Small intestine (tissue), 7 donors: ENCODE data around the gene KRTAP9-3. TPM values are rescaled to one million over a fixed set of nuclear protein-coding genes. Genes with fewer than 3 reads are reported as not detected.
"Not testable (repeated sequence)": the region's sequence is repeated elsewhere in the genome, so short reads cannot be mapped to it uniquely, and the experiment has no call there.

ENCODE experiments used
- DNase-seq, 2 donors: peaks; one replicate each; pipeline versions ENCODE4 v3.0.0 to v3.0.0-alpha.2; 2013
- FAIRE-seq: peaks from 2 replicates; lab custom pipeline; 2012; peaks lifted over from hg19 to GRCh38; lab: Jason Lieb, UNC
- H3K27ac ChIP-seq, 3 donors: one replicate each; pipeline ENCODE4 v1.5.1; 2013; ENCODE audit warnings: low read length in 2 of 3, mild to moderate bottlenecking in 2 of 3, control low read depth in 1 of 3, inconsistent platforms in 1 of 3, low read depth in 1 of 3, moderate library complexity in 1 of 3
- H3K27me3 ChIP-seq, 3 donors: one replicate each; pipeline ENCODE4 v1.6.1; 2013; ENCODE audit warnings: low read length in 3 of 3, inconsistent platforms in 1 of 3; ENCODE audit not compliant: control insufficient read depth in 3 of 3, insufficient read depth in 3 of 3
- H3K36me3 ChIP-seq, 3 donors: one replicate each; pipeline ENCODE4 v1.6.1; 2013; ENCODE audit warnings: low read length in 3 of 3, inconsistent platforms in 1 of 3, low read depth in 1 of 3, mild to moderate bottlenecking in 1 of 3, moderate library complexity in 1 of 3; ENCODE audit not compliant: control insufficient read depth in 3 of 3, insufficient read depth in 2 of 3
- H3K4me1 ChIP-seq, 3 donors: one replicate each; pipeline ENCODE4 v1.6.1; 2013; ENCODE audit warnings: low read length in 2 of 3, inconsistent platforms in 1 of 3, low read depth in 1 of 3, mild to moderate bottlenecking in 1 of 3, moderate library complexity in 1 of 3; ENCODE audit not compliant: control insufficient read depth in 3 of 3, insufficient read depth in 2 of 3
- H3K4me3 ChIP-seq, 3 donors: one replicate each; pipeline ENCODE4 v1.5.1; 2013; ENCODE audit warnings: low read length in 3 of 3, control low read depth in 1 of 3, inconsistent platforms in 1 of 3, low read depth in 1 of 3, mild to moderate bottlenecking in 1 of 3, moderate library complexity in 1 of 3
- H3K9me3 ChIP-seq, 2 donors: one replicate each; pipeline ENCODE4 v1.6.1; 2013; ENCODE audit warnings: low read depth in 1 of 2, low read length in 1 of 2; ENCODE audit not compliant: control insufficient read depth in 2 of 2, insufficient read depth in 1 of 2
- WGBS, 3 donors: extraction: QIAGEN DNeasy Blood & Tissue Kit; methylation state at CpG; one replicate each; pipeline ENCODE4 v1.1.7; 2013; 5-methylcytosine and 5-hydroxymethylcytosine counted together
- polyA plus RNA-seq, 4 donors: library from polyadenylated mRNA; stranded (reverse) in 3 of 4; unstranded in 1 of 4; fragments of 200-250 nt in 3 of 4; fragments of 120-200 nt in 1 of 4; gene quantifications; one replicate each; pipeline versions ENCODE4 v1.2.1 to v1.2.3, GENCODE V29; 2013
- donor health status: healthy with polysubstance abuse.
- donor health status: control.
- donor health status: control.
- donor health status: Bipolar disorder and iron deficiency.
- donor health status: healthy.

The KRTAP9-3 gene
- polyA plus RNA-seq, 4 donors: not detected

DNA sequence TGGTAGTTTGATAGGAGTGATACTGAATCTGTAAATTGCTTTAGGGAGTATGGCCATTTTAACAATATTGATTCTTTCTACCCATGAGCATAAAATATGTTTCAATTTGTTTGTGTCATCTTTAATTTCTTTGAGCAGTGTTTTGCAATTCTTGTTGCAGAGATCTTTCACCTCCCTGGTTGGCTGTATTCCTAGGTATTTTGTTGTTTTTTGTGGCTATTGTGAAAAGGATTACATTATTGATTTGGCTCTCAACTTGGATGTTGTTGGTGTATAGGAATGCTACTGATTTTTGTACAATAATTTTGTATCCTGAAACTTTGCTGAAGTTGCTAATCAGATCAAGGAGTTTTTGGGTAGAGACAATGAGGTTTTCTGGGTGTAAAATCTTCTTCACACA is 26.2 kb downstream of the KRTAP9-3 start:
- FAIRE-seq (no peak), DNase-seq (no peak)
- Histone ChIP-seq H3K9me3 (no peaks in the 10 kb centered on the region), H3K27ac (no peak overlapping the region), H3K4me1 (no peaks in the 10 kb centered on the region), H3K27me3 (peaks cover 0 to 3% (median 0%) of the 10 kb centered on the region in 3 donors), H3K4me3 (no peak overlapping the region), H3K36me3 (no peaks in the 10 kb centered on the region)

GRCh38 chr17:41263212-41263611 is 31.0 kb downstream of the KRTAP9-3 start:
- FAIRE-seq (no peak), DNase-seq (no peak)
- Histone ChIP-seq H3K36me3 (no peaks in the 10 kb centered on the region), H3K27me3 (peaks cover 0 to 5% (median 0%) of the 10 kb centered on the region in 3 donors), H3K9me3 (no peaks in the 10 kb centered on the region), H3K4me3 (no peak overlapping the region), H3K4me1 (no peaks in the 10 kb centered on the region), H3K27ac (no peak overlapping the region)
- 69 to 81% (median 75%) methylated on average over 2 of the region's 2 CpGs for whole genome bisulfite sequencing, 3 donors

GRCh38 chr17:41264599-41264998 is 32.4 kb downstream of the KRTAP9-3 start:
- FAIRE-seq: no peak
- WGBS, 3 donors: 53 to 70% (median 56%) methylated on average over 3 of the region's 3 CpGs
- H3K27me3 ChIP-seq: peaks cover 0 to 5% (median 0%) of the 10 kb centered on the region in 3 donors
- no peak for DNase-seq
- H3K27ac ChIP-seq: no peak overlapping the region
- H3K4me3 ChIP-seq: no peak overlapping the region
- H3K9me3 ChIP-seq: no peaks in the 10 kb centered on the region
- H3K36me3 ChIP-seq: no peaks in the 10 kb centered on the region
- no peaks in the 10 kb centered on the region for H3K4me1 ChIP-seq

GRCh38 chr17:41265078-41265477 is 32.8 kb downstream of the KRTAP9-3 start, which contains the start of gene KRTAP9-6:
TSS of gene KRTAP9-6 (plus strand) at chr17:41265378. CDS start at chr17:41265378, 0 bp downstream.
- H3K9me3 ChIP-seq: no peaks in the 10 kb centered on the region
- H3K36me3 ChIP-seq: no peaks in the 10 kb centered on the region
- H3K4me3 ChIP-seq: no peak within 1 kb of the TSS
- WGBS, 3 donors: 42 to 51% (median 49%) methylated on average over 2 of the region's 2 CpGs
- no peaks in the 10 kb centered on the region for H3K4me1 ChIP-seq
- FAIRE-seq (no peak), DNase-seq (no peak)
- no peak within 1 kb of the TSS for H3K27ac ChIP-seq
- peaks cover 0 to 5% (median 0%) of the 10 kb centered on the region in 3 donors for H3K27me3 ChIP-seq

DNA sequence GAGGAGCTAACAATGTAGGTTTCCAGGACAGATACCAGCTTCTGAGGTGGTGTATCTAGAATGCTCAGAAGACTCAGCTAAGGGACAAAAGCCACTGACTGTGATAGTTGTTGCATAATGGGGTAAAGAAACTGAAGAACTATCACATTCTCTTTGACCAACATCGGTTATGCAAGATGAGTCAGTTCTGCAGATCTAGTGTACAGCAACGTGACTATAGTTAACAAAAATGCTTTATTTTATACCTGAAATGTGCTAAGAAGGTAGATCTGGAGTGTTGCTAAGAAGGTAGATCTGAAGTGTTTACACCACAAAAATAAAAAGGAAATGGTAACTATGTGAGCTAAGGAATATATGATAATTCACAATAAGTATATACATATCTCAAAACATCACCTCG is 35.5 kb downstream of the KRTAP9-3 start:
- Histone ChIP-seq H3K4me1 (no peaks in the 10 kb centered on the region), H3K9me3 (no peaks in the 10 kb centered on the region), H3K4me3 (no peak overlapping the region), H3K27me3 (peaks cover 0 to 5% (median 0%) of the 10 kb centered on the region in 3 donors), H3K27ac (no peak overlapping the region), H3K36me3 (no peaks in the 10 kb centered on the region)
- 71 to 80% methylated on average over 3 of the region's 3 CpGs; no CpG with 5 or more reads in 1 of the 3 donors for WGBS, 3 donors
- no peak for DNase-seq
- FAIRE-seq: no peak

DNA sequence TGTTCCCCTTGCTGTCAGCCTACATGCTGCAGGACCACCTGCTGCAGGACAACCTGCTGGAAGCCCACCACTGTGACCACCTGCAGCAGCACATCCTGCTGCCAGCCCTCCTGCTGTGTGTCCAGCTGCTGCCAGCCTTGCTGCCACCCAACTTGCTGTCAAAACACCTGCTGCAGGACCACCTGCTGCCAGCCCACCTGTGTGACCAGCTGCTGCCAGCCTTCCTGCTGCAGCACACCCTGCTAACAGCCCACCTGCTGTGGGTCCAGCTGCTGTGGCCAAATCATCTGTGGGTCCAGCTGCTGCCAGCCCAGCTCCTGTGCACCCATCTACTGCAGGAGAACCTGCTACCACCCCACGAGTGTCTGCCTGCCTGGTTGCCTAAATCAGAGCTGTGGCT is 39.1 kb downstream of the KRTAP9-3 start:
- H3K9me3 ChIP-seq, FAIRE-seq, H3K36me3 ChIP-seq, DNase-seq, H3K27me3 ChIP-seq, H3K4me1 ChIP-seq, H3K27ac ChIP-seq, H3K4me3 ChIP-seq: not testable (repeated sequence)
- WGBS, 3 donors: 38 to 39% methylated on average over 1 of the region's 1 CpG; no CpG with 5 or more reads in 1 of the 3 donors

GRCh38 chr17:41271858-41272257 is 39.6 kb downstream of the KRTAP9-3 start:
- H3K36me3 ChIP-seq: no peaks in the 10 kb centered on the region
- DNase-seq: no peak
- H3K4me3 ChIP-seq: no peak overlapping the region
- no peaks in the 10 kb centered on the region for H3K9me3 ChIP-seq
- FAIRE-seq: no peak
- no peaks in the 10 kb centered on the region for H3K4me1 ChIP-seq
- WGBS, 3 donors: 21 to 44% methylated on average over 1 of the region's 1 CpG; no CpG with 5 or more reads in 1 of the 3 donors
- H3K27me3 ChIP-seq: peaks cover 0 to 3% (median 0%) of the 10 kb centered on the region in 3 donors
- H3K27ac ChIP-seq: no peak overlapping the region

DNA sequence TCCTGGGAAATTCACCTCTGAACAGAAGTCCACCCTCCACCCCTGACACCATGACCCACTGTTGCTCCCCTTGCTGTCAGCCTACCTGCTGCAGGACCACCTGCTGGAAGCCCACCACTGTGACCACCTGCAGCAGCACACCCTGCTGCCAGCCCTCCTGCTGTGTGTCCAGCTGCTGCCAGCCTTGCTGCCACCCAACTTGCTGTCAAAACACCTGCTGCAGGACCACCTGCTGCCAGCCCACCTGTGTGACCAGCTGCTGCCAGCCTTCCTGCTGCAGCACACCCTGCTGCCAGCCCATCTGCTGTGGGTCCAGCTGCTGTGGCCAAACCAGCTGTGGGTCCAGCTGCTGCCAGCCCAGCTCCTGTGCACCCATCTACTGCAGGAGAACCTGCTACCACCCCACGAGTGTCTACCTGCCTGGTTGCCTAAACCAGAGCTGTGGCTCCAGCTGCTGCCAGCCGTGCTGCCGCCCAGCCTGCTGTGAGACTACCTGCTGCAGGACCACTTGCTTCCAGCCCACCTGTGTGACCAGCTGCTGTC is 43.5 kb downstream of the KRTAP9-3 start, which contains the start of gene KRTAP9-7:
KRTAP9-7 (plus strand) TSS at position 51 of the 543 bp plus-strand sequence; CDS start at position 51, 0 bp downstream.
- not testable (repeated sequence) for H3K36me3 ChIP-seq, H3K27me3 ChIP-seq, H3K4me3 ChIP-seq, H3K9me3 ChIP-seq, H3K27ac ChIP-seq, FAIRE-seq, H3K4me1 ChIP-seq, DNase-seq
- WGBS, 3 donors: 16 to 77% (median 38%) methylated on average over 3 of the region's 3 CpGs
